Gastroesophageal sphincter (tissue), 3 donors: ENCODE data around the gene MB21D2.

ENCODE experiments used
- CTCF ChIP-seq, 4 experiments: fragments of 200-600 bp in 2 of 4; fragments of 450-650 bp in 2 of 4; sonication (generic) in 1 of 4; IDR thresholded peaks; one replicate each; pipeline ENCODE4 v1.5.1; 2017 to 2019; ENCODE audit warnings: antibody characterized with exemption in 4 of 4, mild to moderate bottlenecking in 2 of 4, moderate library complexity in 2 of 4
- EP300 ChIP-seq: sonication (generic); formaldehyde crosslinking; IDR thresholded peaks from one replicate; pipeline ENCODE4 v1.6.1; 2017; ENCODE audit warnings: antibody characterized with exemption, mild to moderate bottlenecking
- POLR2A ChIP-seq, 2 donors: fragments of 450-650 bp; IDR thresholded peaks; one replicate each; pipeline ENCODE4 v1.6.1; 2017; ENCODE audit warnings: antibody characterized with exemption in 2 of 2, mild to moderate bottlenecking in 2 of 2, moderate library complexity in 1 of 2
- POLR2AphosphoS5 ChIP-seq: sonication (generic); formaldehyde crosslinking; IDR thresholded peaks from one replicate; pipeline ENCODE4 v1.6.1; 2017; ENCODE audit warnings: antibody characterized with exemption

DNA sequence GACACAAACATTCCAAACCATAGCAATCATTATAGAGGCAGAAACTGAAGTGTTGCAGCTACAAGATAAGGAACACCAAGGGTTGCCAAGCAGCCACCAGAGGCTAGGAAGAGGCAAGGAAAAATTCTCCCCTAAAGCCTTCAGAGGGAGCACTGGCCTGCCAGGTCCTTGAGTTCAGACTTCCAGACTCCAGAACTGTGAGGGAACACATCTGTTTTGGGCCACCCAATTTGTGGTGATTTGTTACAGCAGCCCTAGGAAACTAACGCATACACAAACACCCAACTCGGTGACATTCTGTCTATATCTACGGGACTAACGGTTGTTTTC is 54.6 kb downstream of the MB21D2 start:
- TF ChIP-seq POLR2A (IDR thresholded peaks at IDR 0.05), result no peak
- TF ChIP-seq CTCF (IDR thresholded peaks at IDR 0.05), result no peak
- no peak for TF ChIP-seq EP300
- no peak for TF ChIP-seq POLR2AphosphoS5
